NB4 (cell line): ENCODE results near the gene BMPR1A.

Source experiments
- DNase-seq: peaks from one replicate; pipeline ENCODE4 v3.0.0; 2010; ENCODE audit warnings: low read depth
- H3K4me3 ChIP-seq: one replicate; pipeline ENCODE4 v1.5.1; 2011; ENCODE audit warnings: mild to moderate bottlenecking, low read depth, low read length, moderate library complexity
- CTCF ChIP-seq: IDR thresholded peaks from one replicate; pipeline ENCODE4 v1.5.1; 2012; ENCODE audit warnings: low read depth, low read length
- MAX ChIP-seq: IDR thresholded peaks from 2 replicates; pipeline ENCODE4 v1.6.1; 2011; ENCODE audit warnings: low read depth, low read length
- MYC ChIP-seq: IDR thresholded peaks from 2 replicates; pipeline ENCODE4 v1.6.1; 2011; ENCODE audit warnings: low read depth, low read length
- POLR2A ChIP-seq: IDR thresholded peaks from 2 replicates; pipeline ENCODE4 v1.6.1; 2011; ENCODE audit warnings: mild to moderate bottlenecking; ENCODE audit not compliant: insufficient read length; ENCODE audit errors: extremely low read depth

BMPR1A gene

GRCh38 chr10:86819567-86819966, 63.1 kb downstream of the BMPR1A start:
- DNase-seq = no peak

GRCh38 chr10:86820509-86820908, 64.1 kb downstream of the BMPR1A start:
- TF ChIP-seq POLR2A (no peak), MAX (no peak), CTCF (no peak), MYC (no peak)

More at GRCh38 chr10:86819567-86819966, 63.1 kb downstream of the BMPR1A start:
- no peak for TF ChIP-seq MAX
- TF ChIP-seq POLR2A = no peak
- TF ChIP-seq MYC = no peak
- no peak for TF ChIP-seq CTCF
- no peak overlapping the region for H3K4me3 ChIP-seq

GRCh38 chr10:86821388-86821999, 65.1 kb downstream of the BMPR1A start:
- TF ChIP-seq MAX (no peak), POLR2A (no peak)
- DNase-seq = no peak

More at GRCh38 chr10:86820509-86820908, 64.1 kb downstream of the BMPR1A start:
- DNase-seq = no peak
- H3K4me3 ChIP-seq = no peak overlapping the region

GRCh38 chr10:86823565-86823964, 67.1 kb downstream of the BMPR1A start:
- DNase-seq = no peak
- TF ChIP-seq CTCF (no peak), MYC (no peak), POLR2A (no peak), MAX (no peak)
- no peak overlapping the region for H3K4me3 ChIP-seq

More at GRCh38 chr10:86821388-86821999, 65.1 kb downstream of the BMPR1A start:
- no peak overlapping the region for H3K4me3 ChIP-seq

GRCh38 chr10:86824151-86824550, 67.7 kb downstream of the BMPR1A start:
- TF ChIP-seq MYC (no peak), POLR2A (no peak), MAX (no peak), CTCF (no peak)
- DNase-seq = no peak

GRCh38 chr10:86825366-86825765, 68.9 kb downstream of the BMPR1A start:
- DNase-seq = no peak
- TF ChIP-seq MYC (no peak), MAX (no peak), POLR2A (no peak), CTCF (no peak)
- no peak overlapping the region for H3K4me3 ChIP-seq

More at GRCh38 chr10:86824151-86824550, 67.7 kb downstream of the BMPR1A start:
- no peak overlapping the region for H3K4me3 ChIP-seq
